COLO668 (cell line): ENCODE results near the gene SIVA1.

Source experiments
- DNase-seq: peaks from one replicate; lab custom pipeline; 2025; ENCODE audit not compliant: unreplicated experiment; lab: John Stamatoyannopoulos, UW

Gene SIVA1

GRCh38 chr14:104770851-104771272 is 17.9 kb downstream of the SIVA1 start:
- DNase-seq = peak; percentile 26

GRCh38 chr14:104771374-104771773 is 18.4 kb downstream of the SIVA1 start:
- DNase-seq = no peak

- DNase-seq = no peak
Observed at GRCh38 chr14:104771918-104772706, 19.2 kb downstream of the SIVA1 start.

- DNase-seq = no peak
Observed at GRCh38 chr14:104772707-104773504, 20.0 kb downstream of the SIVA1 start.

GRCh38 chr14:104773505-104774452 is 20.8 kb downstream of the SIVA1 start:
- DNase-seq = no peak

GRCh38 chr14:104774453-104775072 is 21.6 kb downstream of the SIVA1 start:
- no peak for DNase-seq

GRCh38 chr14:104775073-104775489 is 22.1 kb downstream of the SIVA1 start:
- no peak for DNase-seq

- no peak for DNase-seq
Observed at GRCh38 chr14:104776481-104776880, 23.5 kb downstream of the SIVA1 start.

- no peak for DNase-seq
Observed at GRCh38 chr14:104776961-104777807, 24.2 kb downstream of the SIVA1 start.

- no peak for DNase-seq
Observed at GRCh38 chr14:104777808-104778249, 24.9 kb downstream of the SIVA1 start.

GRCh38 chr14:104778694-104779331 is 25.9 kb downstream of the SIVA1 start:
- no peak for DNase-seq

GRCh38 chr14:104779776-104780512 is 27.0 kb downstream of the SIVA1 start:
- DNase-seq = no peak

- no peak for DNase-seq
Observed at GRCh38 chr14:104780513-104781030, 27.6 kb downstream of the SIVA1 start.

- no peak for DNase-seq
Observed at GRCh38 chr14:104781271-104782077, 28.5 kb downstream of the SIVA1 start.

GRCh38 chr14:104782086-104782807 is 29.3 kb downstream of the SIVA1 start:
- no peak for DNase-seq

GRCh38 chr14:104782808-104783139 is 29.8 kb downstream of the SIVA1 start:
- no peak for DNase-seq
